ENCODE measurements around the gene GBF1. TPM values are rescaled to one million over a fixed set of nuclear protein-coding genes. Genes with fewer than 3 reads are reported as not detected.

GBF1 gene
- total and polyA plus RNA-seq, 2 donors (not counting 1 experiment from before 2014, with no cell fraction given): 20.8 to 39.3 TPM

GRCh38 chr10:102233997-102234396, 11.3 kb upstream of the GBF1 start:
- peaks cover 55% of the 10 kb centered on the region for H3K27me3 Mint-ChIP-seq
- Histone ChIP-seq H3K27me3 (replicated peaks in 1 of 4; ENCODE audit: control extremely low read depth in 1 of 4, control insufficient read depth in 3 of 4, insufficient read depth in 4 of 4, low read length in 3 of 4) (peaks cover 0 to 56% (median 20%) of the 10 kb centered on the region in 4 experiments), H3K4me2 (replicated peaks; ENCODE audit: low read depth, low read length, poor library complexity, severe bottlenecking) (no peak overlapping the region), H4K20me1 (ENCODE audit: control insufficient read depth, insufficient read depth, low read length, poor library complexity, severe bottlenecking) (no peaks in the 10 kb centered on the region), H3K27ac (ENCODE audit: low read length in 2 of 2) (no peak overlapping the region), H3K9ac (ENCODE audit: low read length) (no peak overlapping the region), H2AFZ (ENCODE audit: insufficient read depth, low read depth, low read length, poor library complexity, severe bottlenecking) (no peak overlapping the region), H3K36me3 (replicated peaks in 1 of 2; ENCODE audit: control extremely low read depth in 1 of 2, control insufficient read depth in 1 of 2, extremely low read depth in 1 of 2, insufficient read depth in 2 of 2, low read length in 1 of 2) (no peaks in the 10 kb centered on the region), H3K4me1 (ENCODE audit: control insufficient read depth in 2 of 2, insufficient read depth in 2 of 2, low read length in 2 of 2) (peaks cover 21 to 22% of the 10 kb centered on the region in 2 donors), H3K79me2 (ENCODE audit: control insufficient read depth, insufficient read depth, low read length) (no peaks in the 10 kb centered on the region), H3K4me3 (ENCODE audit: control extremely low read depth in 1 of 5, extremely low read depth in 1 of 5, insufficient read depth in 1 of 5, low read depth in 2 of 5, low read length in 4 of 5) (no peak overlapping the region), H3K9me3 (ENCODE audit: control extremely low read depth in 1 of 3, control insufficient read depth in 2 of 3, insufficient read depth in 1 of 3, low read length in 2 of 3) (peaks cover 0 to 12% (median 0%) of the 10 kb centered on the region in 3 donors)
- no peaks in the 10 kb centered on the region for H3K9me3 Mint-ChIP-seq (ENCODE audit: insufficient read depth)
- H3K27ac Mint-ChIP-seq: no peak overlapping the region
- TF ChIP-seq, protein P1, sequence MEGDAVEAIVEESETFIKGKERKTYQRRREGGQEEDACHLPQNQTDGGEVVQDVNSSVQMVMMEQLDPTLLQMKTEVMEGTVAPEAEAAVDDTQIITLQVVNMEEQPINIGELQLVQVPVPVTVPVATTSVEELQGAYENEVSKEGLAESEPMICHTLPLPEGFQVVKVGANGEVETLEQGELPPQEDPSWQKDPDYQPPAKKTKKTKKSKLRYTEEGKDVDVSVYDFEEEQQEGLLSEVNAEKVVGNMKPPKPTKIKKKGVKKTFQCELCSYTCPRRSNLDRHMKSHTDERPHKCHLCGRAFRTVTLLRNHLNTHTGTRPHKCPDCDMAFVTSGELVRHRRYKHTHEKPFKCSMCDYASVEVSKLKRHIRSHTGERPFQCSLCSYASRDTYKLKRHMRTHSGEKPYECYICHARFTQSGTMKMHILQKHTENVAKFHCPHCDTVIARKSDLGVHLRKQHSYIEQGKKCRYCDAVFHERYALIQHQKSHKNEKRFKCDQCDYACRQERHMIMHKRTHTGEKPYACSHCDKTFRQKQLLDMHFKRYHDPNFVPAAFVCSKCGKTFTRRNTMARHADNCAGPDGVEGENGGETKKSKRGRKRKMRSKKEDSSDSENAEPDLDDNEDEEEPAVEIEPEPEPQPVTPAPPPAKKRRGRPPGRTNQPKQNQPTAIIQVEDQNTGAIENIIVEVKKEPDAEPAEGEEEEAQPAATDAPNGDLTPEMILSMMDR (IDR thresholded peaks at IDR 0.05): no peak
- no peak for TF ChIP-seq EZH2 (IDR thresholded peaks at IDR 0.05; ENCODE audit: borderline replicate concordance, insufficient read depth, low read depth, low read length, poor library complexity, severe bottlenecking)
- intact Hi-C loops (cut with micrococcal nuclease): no loop called here
- H3K4me1 Mint-ChIP-seq: peaks cover 21% of the 10 kb centered on the region
- ATAC-seq (ENCODE audit: low read depth) (no peak), DNase-seq (no peak)
- 63% methylated on average over 1 of the region's 1 CpG for WGBS (ENCODE audit: insufficient coverage)
- POLR2A ChIA-PET: no interaction called here
- no peak overlapping the region for H3K4me3 Mint-ChIP-seq
- CTCF ChIA-PET: interaction anchor here (0.8 to 11.2 kb wide), 6 partner anchors 14 to 349 kb away, joined by 3 to 391 read pairs (median 4); no protein-coding TSS in a partner anchor

DNA sequence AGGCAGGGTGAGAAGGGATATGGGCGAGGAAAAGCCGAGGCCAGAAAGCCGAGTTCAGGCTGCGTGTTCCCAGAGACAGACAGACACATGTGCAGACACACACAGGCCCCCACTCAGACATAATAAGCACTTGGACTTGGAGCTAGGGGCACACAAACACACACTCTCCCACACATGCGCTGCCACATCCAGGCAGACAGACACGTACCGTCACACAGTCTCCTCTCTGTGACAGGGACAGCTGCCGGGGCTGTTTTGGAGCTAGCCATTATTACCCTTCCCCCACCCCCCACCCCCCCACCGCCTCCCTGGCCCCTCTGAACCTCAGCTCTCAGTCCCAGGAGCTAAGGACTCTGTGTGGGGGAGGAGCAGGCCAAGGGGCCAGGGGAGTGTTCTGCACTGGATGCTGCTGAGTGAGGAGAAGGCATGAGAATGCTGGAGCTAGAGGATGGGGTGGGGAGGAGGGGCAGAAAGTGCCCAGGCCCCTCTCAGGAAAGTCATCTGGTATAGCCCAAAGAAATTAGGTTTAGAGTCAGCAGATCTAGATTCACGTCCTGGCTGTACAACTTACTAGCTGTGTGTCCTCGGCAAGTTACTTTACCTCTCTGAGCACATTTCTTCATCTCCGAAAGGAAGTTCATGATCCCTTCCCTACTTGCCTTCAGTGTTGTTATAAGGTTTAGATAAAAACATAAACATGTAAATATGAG, 10.3 kb upstream of the GBF1 start:
- Histone ChIP-seq H3K9ac (ENCODE audit: low read length) (no peak overlapping the region), H3K27ac (ENCODE audit: low read length in 2 of 2) (no peak overlapping the region), H3K9me3 (ENCODE audit: control extremely low read depth in 1 of 3, control insufficient read depth in 2 of 3, insufficient read depth in 1 of 3, low read length in 2 of 3) (peaks cover 0 to 12% (median 0%) of the 10 kb centered on the region in 3 donors), H3K36me3 (replicated peaks in 1 of 2; ENCODE audit: control extremely low read depth in 1 of 2, control insufficient read depth in 1 of 2, extremely low read depth in 1 of 2, insufficient read depth in 2 of 2, low read length in 1 of 2) (no peaks in the 10 kb centered on the region), H4K20me1 (ENCODE audit: control insufficient read depth, insufficient read depth, low read length, poor library complexity, severe bottlenecking) (no peaks in the 10 kb centered on the region), H3K4me3 (ENCODE audit: control extremely low read depth in 1 of 5, extremely low read depth in 1 of 5, insufficient read depth in 1 of 5, low read depth in 2 of 5, low read length in 4 of 5) (no peak overlapping the region), H3K4me2 (replicated peaks; ENCODE audit: low read depth, low read length, poor library complexity, severe bottlenecking) (no peak overlapping the region), H3K79me2 (ENCODE audit: control insufficient read depth, insufficient read depth, low read length) (no peaks in the 10 kb centered on the region), H2AFZ (ENCODE audit: insufficient read depth, low read depth, low read length, poor library complexity, severe bottlenecking) (no peak overlapping the region), H3K27me3 (replicated peaks in 1 of 4; ENCODE audit: control extremely low read depth in 1 of 4, control insufficient read depth in 3 of 4, insufficient read depth in 4 of 4, low read length in 3 of 4) (peaks cover 0 to 52% (median 18%) of the 10 kb centered on the region in 4 experiments), H3K4me1 (ENCODE audit: control insufficient read depth in 2 of 2, insufficient read depth in 2 of 2, low read length in 2 of 2) (peaks cover 18 to 19% of the 10 kb centered on the region in 2 donors)
- ATAC-seq (ENCODE audit: low read depth): no peak
- 87% methylated on average over 4 of the region's 12 CpGs for WGBS (ENCODE audit: insufficient coverage)
- Mint-ChIP-seq H3K9me3 (ENCODE audit: insufficient read depth) (no peaks in the 10 kb centered on the region), H3K4me1 (peaks cover 16% of the 10 kb centered on the region), H3K27me3 (peaks cover 48% of the 10 kb centered on the region), H3K27ac (no peak overlapping the region), H3K4me3 (no peak overlapping the region)
- TF ChIP-seq, protein P1 (IDR thresholded peaks at IDR 0.05): no peak
- ChIA-PET POLR2A (interaction anchor here (0.6 kb wide), 1 partner anchor 116 kb away, joined by 4 read pairs; no protein-coding TSS in a partner anchor), CTCF (interaction anchor here (0.8 to 11.2 kb wide), 4 partner anchors 14 to 348 kb away, joined by 3 to 391 read pairs (median 4); no protein-coding TSS in a partner anchor)
- no peak for DNase-seq
- intact Hi-C loops (cut with micrococcal nuclease): no loop called here
